ENCODE data around the gene BAIAP2L1. TPM values are rescaled to one million over a fixed set of nuclear protein-coding genes. Genes with fewer than 3 reads are reported as not detected.

Gene BAIAP2L1
- polyA plus RNA-seq, 1 donor (not counting 4 experiments of a cell fraction or from before 2014, with no cell fraction given), result 41.7 TPM

- H3K4me3 ChIP-seq (ENCODE audit: control insufficient read depth in 2 of 3, extremely low read depth in 1 of 3, insufficient read depth in 2 of 3, low read depth in 1 of 3, low read length in 3 of 3), result peak overlapping the region; percentile 83 to 95 (median 90)
- FAIRE-seq (no peak), DNase-seq (ENCODE audit: low read depth, low spot score) (no peak)
- H3K4me1 ChIP-seq (ENCODE audit: control insufficient read depth, extremely low read depth, insufficient read depth, low read length), result peaks cover 7% of the 10 kb centered on the region
- H3K4me2 ChIP-seq (ENCODE audit: control insufficient read depth, extremely low read depth, insufficient read depth, low read depth, low read length), result peak overlapping the region; percentile 94
- H3K79me2 ChIP-seq (ENCODE audit: control insufficient read depth, insufficient read depth, low read length), result peaks cover 50% of the 10 kb centered on the region
- no peaks in the 10 kb centered on the region for H3K9me3 ChIP-seq (ENCODE audit: control insufficient read depth, low read depth, low read length)
- H2AFZ ChIP-seq (ENCODE audit: control insufficient read depth, low read length), result no peak overlapping the region
- dilution Hi-C loops (cut with MboI; ENCODE audit: extremely low pct_ligation_motif_present, low sequenced_read_pairs), result no loop called here
- H3K9ac ChIP-seq (ENCODE audit: control insufficient read depth, extremely low read depth, insufficient read depth, low read length), result peak overlapping the region; percentile 89
- peaks cover 4% of the 10 kb centered on the region for H4K20me1 ChIP-seq (ENCODE audit: control insufficient read depth, extremely low read depth, insufficient read depth, low read length)
- H3K27ac ChIP-seq (ENCODE audit: control insufficient read depth, insufficient read depth, low read length), result peak overlapping the region; percentile 94
- no peaks in the 10 kb centered on the region for H3K9me1 ChIP-seq (ENCODE audit: control insufficient read depth, extremely low read depth, insufficient read depth, low read length)
- TF ChIP-seq CTCF (optimal IDR thresholded peaks at IDR 0.05 in 1 of 3, IDR thresholded peaks at IDR 0.05 in 1 of 3, conservative IDR thresholded peaks at IDR 0.05 in 1 of 3; ENCODE audit: extremely low read depth in 1 of 3, insufficient read depth in 2 of 3, low read length in 3 of 3), result no peak
- no peak for TF ChIP-seq EZH2 (IDR thresholded peaks at IDR 0.05; ENCODE audit: low read length)
- H3K36me3 ChIP-seq (ENCODE audit: control insufficient read depth in 2 of 2, extremely low read depth in 1 of 2, insufficient read depth in 2 of 2, low read length in 2 of 2), result peaks cover 0 to 1% of the 10 kb centered on the region in 2 experiments
- H3K27me3 ChIP-seq (ENCODE audit: control insufficient read depth, extremely low read depth, insufficient read depth, low read length), result no peaks in the 10 kb centered on the region
Observed at GRCh38 chr7:98399890-98400541, 874 bp downstream of the BAIAP2L1 start.

GRCh38 chr7:98399462-98399861 lies 1.4 kb downstream of the BAIAP2L1 start:
- dilution Hi-C loops (cut with MboI; ENCODE audit: extremely low pct_ligation_motif_present, low sequenced_read_pairs), result no loop called here
- no peak for FAIRE-seq
- Histone ChIP-seq H3K4me2 (ENCODE audit: control insufficient read depth, extremely low read depth, insufficient read depth, low read depth, low read length) (peak overlapping the region; percentile 94), H3K79me2 (ENCODE audit: control insufficient read depth, insufficient read depth, low read length) (peaks cover 56% of the 10 kb centered on the region), H2AFZ (ENCODE audit: control insufficient read depth, low read length) (no peak overlapping the region), H3K4me1 (ENCODE audit: control insufficient read depth, extremely low read depth, insufficient read depth, low read length) (peaks cover 7% of the 10 kb centered on the region), H3K9me1 (ENCODE audit: control insufficient read depth, extremely low read depth, insufficient read depth, low read length) (no peaks in the 10 kb centered on the region), H3K9ac (ENCODE audit: control insufficient read depth, extremely low read depth, insufficient read depth, low read length) (peak overlapping the region; percentile 89), H3K27me3 (ENCODE audit: control insufficient read depth, extremely low read depth, insufficient read depth, low read length) (no peaks in the 10 kb centered on the region), H3K4me3 (ENCODE audit: control insufficient read depth in 2 of 3, extremely low read depth in 1 of 3, insufficient read depth in 2 of 3, low read depth in 1 of 3, low read length in 3 of 3) (peak overlapping the region; percentile 83 to 95 (median 90)), H3K9me3 (ENCODE audit: control insufficient read depth, low read depth, low read length) (no peaks in the 10 kb centered on the region), H3K36me3 (ENCODE audit: control insufficient read depth in 2 of 2, extremely low read depth in 1 of 2, insufficient read depth in 2 of 2, low read length in 2 of 2) (peaks cover 0 to 1% of the 10 kb centered on the region in 2 experiments), H3K27ac (ENCODE audit: control insufficient read depth, insufficient read depth, low read length) (peak overlapping the region; percentile 94), H4K20me1 (ENCODE audit: control insufficient read depth, extremely low read depth, insufficient read depth, low read length) (peaks cover 4% of the 10 kb centered on the region)
- TF ChIP-seq CTCF (optimal IDR thresholded peaks at IDR 0.05 in 1 of 3, IDR thresholded peaks at IDR 0.05 in 1 of 3, conservative IDR thresholded peaks at IDR 0.05 in 1 of 3; ENCODE audit: extremely low read depth in 1 of 3, insufficient read depth in 2 of 3, low read length in 3 of 3) (no peak), EZH2 (IDR thresholded peaks at IDR 0.05; ENCODE audit: low read length) (no peak)
- DNase-seq (ENCODE audit: low read depth, low spot score), result no peak

Measured in keratinocyte (primary cell).